GM12878 (cell line): ENCODE results near the gene FZD2. TPM values are rescaled to one million over a fixed set of nuclear protein-coding genes. Genes with fewer than 3 reads are reported as not detected.
A peak's percentile ranks its signal among the peaks of the same experiment; 100 is the strongest.
"Not testable (repeated sequence)": the region's sequence is repeated elsewhere in the genome, so short reads cannot be mapped to it uniquely, and the experiment has no call there.

ENCODE experiments used
- ATAC-seq: fragments of 200-7000 bp; cut with Tn5 transposase; 3 replicates; pipeline ENCODE4 v1.9.1; 2020; ENCODE audit warnings: mild to moderate bottlenecking, moderate library complexity
- BruUV-seq: library from RNA; stranded (reverse); fragments of 400-500 nt; replicated peaks from 2 replicates; lab custom pipeline; 2021; lab: Mats Ljungman, UMichigan
- CTCF ChIA-PET: fragments of 300-600 bp; sonication (Branson Sonifier 250); formaldehyde crosslinking; extraction: SDS; loops from one replicate; lab custom pipeline; 2021; ENCODE audit warnings: inconsistent platforms; lab: Yijun Ruan, JAX
- POLR2A ChIA-PET: fragments of 350-600 bp; formaldehyde crosslinking; extraction: SDS; loops from one replicate; lab custom pipeline; 2021; ENCODE audit warnings: inconsistent platforms; lab: Charles Lee
- RAD21 ChIA-PET: fragments of 300-600 bp; sonication (Branson Sonifier 250); formaldehyde crosslinking; loops from one replicate; lab custom pipeline; 2023; ENCODE audit warnings: antibody characterized with exemption; ENCODE audit not compliant: unreplicated experiment; lab: Charles Lee
- SMC1A ChIA-PET: fragments of 300-600 bp; sonication (Branson Sonifier 250); formaldehyde crosslinking; loops from one replicate; lab custom pipeline; 2023; ENCODE audit not compliant: unreplicated experiment, uncharacterized antibody; lab: Charles Lee
- DNase-seq: peaks from one replicate; pipeline ENCODE4 v3.0.0-alpha.2; 2011; ENCODE audit warnings: low read depth, low spot score
- FAIRE-seq: peaks from 3 replicates; lab custom pipeline; 2011; peaks lifted over from hg19 to GRCh38; lab: Jason Lieb, UNC
- H2AFZ ChIP-seq: 2 replicates; pipeline ENCODE4 v1.6.0; 2011; ENCODE audit warnings: low read depth, low read length, control low read depth; ENCODE audit not compliant: control insufficient read depth
- H3K27ac ChIP-seq: 2 replicates; pipeline ENCODE4 v1.5.1; 2011; ENCODE audit warnings: control low read depth; ENCODE audit not compliant: control insufficient read depth, insufficient read depth
- H3K27me3 ChIP-seq, 2 experiments: replicated peaks in 1 of 2; 2 replicates each; pipeline versions ENCODE4 v1.6.0 to v1.6.1; 2011; ENCODE audit warnings: low read length in 1 of 2; ENCODE audit not compliant: control insufficient read depth in 2 of 2, insufficient read depth in 2 of 2
- H3K36me3 ChIP-seq, 2 experiments: 2 replicates each; pipeline ENCODE4 v1.5.1; 2011; ENCODE audit warnings: low read length in 1 of 2; ENCODE audit not compliant: control insufficient read depth in 2 of 2, insufficient read depth in 2 of 2
- H3K4me1 ChIP-seq: 2 replicates; pipeline ENCODE4 v1.6.1; 2011; ENCODE audit warnings: mild to moderate bottlenecking, low read length, moderate library complexity, mixed read lengths; ENCODE audit not compliant: control insufficient read depth, insufficient read depth
- H3K4me2 ChIP-seq: 2 replicates; pipeline ENCODE4 v1.6.0; 2011; ENCODE audit warnings: control low read depth; ENCODE audit not compliant: control insufficient read depth, insufficient read depth
- H3K4me3 ChIP-seq: fragments of 200-600 bp; sonication (generic); 2 replicates; pipeline ENCODE4 v1.5.1; 2016
- H3K79me2 ChIP-seq: 2 replicates; pipeline ENCODE4 v1.6.0; 2011; ENCODE audit warnings: low read length; ENCODE audit not compliant: control insufficient read depth, insufficient read depth
- H3K9ac ChIP-seq: 2 replicates; pipeline ENCODE4 v1.8.0; 2011; ENCODE audit warnings: low read length, control low read depth, mixed read lengths; ENCODE audit not compliant: control insufficient read depth, insufficient read depth
- H3K9me3 ChIP-seq: replicated peaks from 3 replicates; pipeline ENCODE4 v1.5.1; 2011; ENCODE audit warnings: mild to moderate bottlenecking, low read length; ENCODE audit not compliant: control insufficient read depth, insufficient read depth
- H4K20me1 ChIP-seq: 2 replicates; pipeline ENCODE4 v1.6.0; 2011; ENCODE audit not compliant: control insufficient read depth, insufficient read depth
- ATF7 ChIP-seq: fragments of 450-650 bp; IDR thresholded peaks from 2 replicates; pipeline ENCODE4 v1.6.1; 2016; ENCODE audit warnings: low read depth, mild to moderate bottlenecking
- EZH2 ChIP-seq: IDR thresholded peaks from 2 replicates; pipeline ENCODE4 v1.6.1; 2012; ENCODE audit warnings: low read depth, mild to moderate bottlenecking, control low read depth, inconsistent platforms, low read length, borderline replicate concordance; ENCODE audit not compliant: control insufficient read depth
- HDGF ChIP-seq: fragments of 450-650 bp; IDR thresholded peaks from 2 replicates; pipeline ENCODE4 v1.6.1; 2016; ENCODE audit warnings: antibody characterized with exemption
- MLLT1 ChIP-seq: fragments of 450-650 bp; IDR thresholded peaks from 2 replicates; pipeline ENCODE4 v1.6.1; 2016; ENCODE audit warnings: mild to moderate bottlenecking
- NR2C1 ChIP-seq: fragments of 450-650 bp; IDR thresholded peaks from 2 replicates; pipeline ENCODE4 v1.6.1; 2017; ENCODE audit warnings: antibody characterized with exemption, mild to moderate bottlenecking, moderate library complexity
- RAD51 ChIP-seq: fragments of 450-650 bp; IDR thresholded peaks from 2 replicates; pipeline ENCODE4 v1.6.1; 2016; ENCODE audit warnings: moderate library complexity, mild to moderate bottlenecking, inconsistent platforms
- RELB ChIP-seq: fragments of 450-650 bp; IDR thresholded peaks from 2 replicates; pipeline ENCODE4 v1.6.1; 2017; ENCODE audit warnings: low read depth, mild to moderate bottlenecking, moderate library complexity
- SKIL ChIP-seq: fragments of 450-650 bp; IDR thresholded peaks from 2 replicates; pipeline ENCODE4 v1.6.1; 2017; ENCODE audit warnings: mild to moderate bottlenecking, low read depth, inconsistent platforms; ENCODE audit not compliant: poor library complexity, severe bottlenecking
- SMC3 ChIP-seq: IDR thresholded peaks from 2 replicates; pipeline ENCODE4 v1.6.1; 2011; ENCODE audit warnings: low read length, improper control_type of control experiment, borderline replicate concordance
- SP1 ChIP-seq: IDR thresholded peaks from one replicate; pipeline ENCODE4 v1.6.1; 2011; ENCODE audit warnings: low read depth, low read length
- USF2 ChIP-seq: IDR thresholded peaks from 2 replicates; pipeline ENCODE4 v1.6.1; 2011; ENCODE audit warnings: low read depth, low read length, improper control_type of control experiment, borderline replicate concordance
- YY1 ChIP-seq: IDR thresholded peaks from 2 replicates; pipeline ENCODE4 v1.6.1; 2011; ENCODE audit warnings: low read depth, mild to moderate bottlenecking, low read length
- WGBS: methylation state at CpG from one replicate; pipeline ENCODE4 v1.1.6; 2016; ENCODE audit warnings: low lambda C conversion rate; ENCODE audit not compliant: insufficient replicate concordance, insufficient coverage; ENCODE audit errors: missing lambda C conversion rate; 5-methylcytosine and 5-hydroxymethylcytosine counted together
- in situ Hi-C: fragments of 300-500 bp; cut with MboI; formaldehyde crosslinking; loops from 9 replicates; pipeline ENCODE4 v1.14.3; 2018; ENCODE audit warnings: mixed read lengths
- intact Hi-C: fragments of 100-400 bp; cut with micrococcal nuclease; formaldehyde crosslinking; loops from one replicate; pipeline ENCODE4 v1.14.2; 2022; ENCODE audit not compliant: unreplicated experiment
- polyA plus RNA-seq, 11 experiments: library from polyadenylated mRNA; depleted of rRNA in 4 of 11; unstranded in 6 of 11; stranded (reverse) in 5 of 11; fragments of >200 nt; fragmentation: Nextera tagmentation in 4 of 11; fragmentation: Illumina TruSeq in 1 of 11; extraction: Ambion mirVana in 4 of 11; extraction: Trizol in 1 of 11; gene quantifications; 1 replicate in 1 of 11; 2 replicates in 10 of 11; pipeline versions ENCODE4 v1.2.1 to v1.2.3, GENCODE V29; 2011 to 2016; ENCODE audit warnings: inconsistent platforms in 2 of 11, missing spikeins in 2 of 11, low read depth in 1 of 11
- total RNA-seq, 4 experiments: library from RNA; depleted of rRNA in 3 of 4; stranded (reverse); fragments of >200 nt in 3 of 4; fragmentation: Illumina TruSeq in 1 of 4; extraction: Trizol in 1 of 4; gene quantifications; 2 replicates each; pipeline versions ENCODE4 v1.2.1 to v1.2.3, GENCODE V29; 2013 to 2021

Gene FZD2
- total and polyA plus RNA-seq, 10 of the 15 experiments (the other 5 are each of a cell fraction or from before 2014, with no cell fraction given) = 0.09 to 4.2 (median 0.63) TPM; not detected in 1

- H3K9ac ChIP-seq, H3K9me3 ChIP-seq, intact Hi-C loops, H3K4me1 ChIP-seq, BruUV-seq, in situ Hi-C loops, H4K20me1 ChIP-seq, DNase-seq, H2AFZ ChIP-seq, H3K4me2 ChIP-seq, H3K27me3 ChIP-seq, H3K27ac ChIP-seq, POLR2A ChIA-PET, H3K4me3 ChIP-seq, H3K36me3 ChIP-seq: not testable (repeated sequence)
- 30% methylated on average over 2 of the region's 2 CpGs for WGBS
- peak; percentile 72; the same call in 1 of the 2 replicates for TF ChIP-seq HDGF
- TF ChIP-seq, all 136 proteins: peak for 1; not testable (repeated sequence) for 135
- RAD21 ChIA-PET, ATAC-seq, H3K79me2 ChIP-seq, CTCF ChIA-PET, SMC1A ChIA-PET: not testable (repeated sequence)
- FAIRE-seq = peak; percentile 73
Observed at GRCh38 chr17:44590762-44591161, 33.5 kb downstream of the FZD2 start.

- Histone ChIP-seq H3K9me3 (no peaks in the 10 kb centered on the region), H3K9ac (no peak overlapping the region), H4K20me1 (no peaks in the 10 kb centered on the region), H3K27ac (no peak overlapping the region), H3K4me3 (no peak overlapping the region), H3K27me3 (no peaks in the 10 kb centered on the region; a peak in 1 of 4 replicates), H3K79me2 (no peaks in the 10 kb centered on the region), H3K4me1 (no peaks in the 10 kb centered on the region), H3K4me2 (no peak overlapping the region), H2AFZ (no peak overlapping the region), H3K36me3 (no peaks in the 10 kb centered on the region)
- DNase-seq (no peak), ATAC-seq (no peak), FAIRE-seq (no peak)
- SMC1A ChIA-PET = no interaction called here
- 48% methylated on average over 4 of the region's 4 CpGs for WGBS
- CTCF ChIA-PET = interaction anchor here (1.3 kb wide), 1 partner anchor 53 kb away, joined by 3 read pairs; no protein-coding TSS in a partner anchor
- no TSS peak for BruUV-seq
- RAD21 ChIA-PET = no interaction called here
- POLR2A ChIA-PET = no interaction called here
- intact Hi-C loops (no loop called here), in situ Hi-C loops (no loop called here)
- no peak for TF ChIP-seq RELB
- no peak for TF ChIP-seq SKIL
- no peak for TF ChIP-seq EZH2
- no peak for TF ChIP-seq SP1
- no peak for TF ChIP-seq YY1
- TF ChIP-seq MLLT1 = no peak
- TF ChIP-seq USF2 = no peak
- no peak for TF ChIP-seq NR2C1
- no peak for TF ChIP-seq SMC3
- TF ChIP-seq ATF7 = no peak
- no peak for TF ChIP-seq RAD51
Observed at GRCh38 chr17:44591206-44591605, 33.9 kb downstream of the FZD2 start.
